CD14-positive monocyte (primary cell): ENCODE results near the gene XCR1. TPM values are rescaled to one million over a fixed set of nuclear protein-coding genes. Genes with fewer than 3 reads are reported as not detected.

Source experiments
- DNase-seq, 3 donors: peaks; one replicate each; pipeline ENCODE4 v3.0.0-alpha.2; 2011 to 2022
- H2AFZ ChIP-seq: 2 replicates; pipeline ENCODE4 v1.6.0; 2012; ENCODE audit warnings: mild to moderate bottlenecking, low read depth, low read length, inconsistent platforms; ENCODE audit not compliant: insufficient read depth, poor library complexity, severe bottlenecking
- H3K27ac ChIP-seq, 2 donors: 1 replicate in 1 of 2; 2 replicates in 1 of 2; pipeline ENCODE4 v1.5.1; 2012 to 2013; ENCODE audit warnings: low read length in 2 of 2, control low read depth in 1 of 2, inconsistent platforms in 1 of 2, low read depth in 1 of 2, mild to moderate bottlenecking in 1 of 2
- H3K27me3 ChIP-seq, 2 donors: one replicate each; pipeline versions ENCODE4 v1.6.0 to v1.6.1; 2011 to 2013; ENCODE audit warnings: low read length in 2 of 2; ENCODE audit not compliant: control insufficient read depth in 2 of 2, insufficient read depth in 2 of 2
- H3K36me3 ChIP-seq, 2 donors: replicated peaks in 1 of 2; 1 replicate in 1 of 2; 2 replicates in 1 of 2; pipeline versions ENCODE4 v1.5.1 to v1.6.1; 2012 to 2013; ENCODE audit warnings: low read length in 2 of 2, control low read depth in 1 of 2, inconsistent platforms in 1 of 2, mild to moderate bottlenecking in 1 of 2; ENCODE audit not compliant: insufficient read depth in 2 of 2, control insufficient read depth in 1 of 2
- H3K4me1 ChIP-seq, 2 donors: 1 replicate in 1 of 2; 2 replicates in 1 of 2; pipeline versions ENCODE4 v1.5.1 to v1.6.1; 2012 to 2013; ENCODE audit warnings: low read length in 2 of 2, control low read depth in 1 of 2, inconsistent platforms in 1 of 2, mild to moderate bottlenecking in 1 of 2, moderate library complexity in 1 of 2; ENCODE audit not compliant: insufficient read depth in 2 of 2, control insufficient read depth in 1 of 2
- H3K4me2 ChIP-seq: replicated peaks from 2 replicates; pipeline ENCODE3; 2012; ENCODE audit warnings: low read length, moderate library complexity, mild to moderate bottlenecking; ENCODE audit not compliant: poor library complexity, severe bottlenecking; ENCODE audit errors: extremely low read depth
- H3K4me3 ChIP-seq, 3 experiments: fragments of 200-600 bp in 1 of 3; sonication (generic) in 1 of 3; replicated peaks in 1 of 3; 1 replicate in 2 of 3; 2 replicates in 1 of 3; pipeline ENCODE4 v1.5.1; 2011 to 2013; ENCODE audit warnings: low read length in 3 of 3, mild to moderate bottlenecking in 3 of 3, control low read depth in 2 of 3, low read depth in 2 of 3, inconsistent platforms in 1 of 3, moderate library complexity in 1 of 3
- H3K79me2 ChIP-seq: 2 replicates; pipeline ENCODE4 v1.6.0; 2012; ENCODE audit warnings: mild to moderate bottlenecking, control low read depth, inconsistent platforms, low read length, moderate library complexity; ENCODE audit not compliant: insufficient read depth
- H3K9ac ChIP-seq: 2 replicates; pipeline ENCODE4 v1.6.0; 2017; ENCODE audit warnings: low read length, mild to moderate bottlenecking; ENCODE audit not compliant: insufficient read depth, poor library complexity, severe bottlenecking
- H3K9me3 ChIP-seq, 2 donors: replicated peaks in 1 of 2; 1 replicate in 1 of 2; 2 replicates in 1 of 2; pipeline versions ENCODE4 v1.5.1 to v1.6.1; 2012 to 2013; ENCODE audit warnings: low read length in 2 of 2, control low read depth in 1 of 2; ENCODE audit not compliant: control insufficient read depth in 1 of 2, insufficient read depth in 1 of 2
- H4K20me1 ChIP-seq: 2 replicates; pipeline ENCODE4 v1.6.0; 2012; ENCODE audit warnings: mild to moderate bottlenecking, low read length, control low read depth, moderate library complexity; ENCODE audit not compliant: insufficient read depth
- H3K27ac Mint-ChIP-seq, 7 donors: one replicate each; pipeline ENCODE4 v1.8.0; 2020; ENCODE audit warnings: mild to moderate bottlenecking in 7 of 7, mixed read lengths in 7 of 7, moderate library complexity in 6 of 7, inconsistent platforms in 2 of 7
- H3K27me3 Mint-ChIP-seq, 3 donors: one replicate each; pipeline ENCODE4 v1.8.0; 2021 to 2022; ENCODE audit warnings: low read depth in 3 of 3, mild to moderate bottlenecking in 3 of 3, mixed read lengths in 3 of 3, moderate library complexity in 3 of 3, inconsistent platforms in 1 of 3
- H3K36me3 Mint-ChIP-seq, 2 donors: one replicate each; pipeline ENCODE4 v1.8.0; 2020; ENCODE audit warnings: mixed read lengths in 2 of 2, inconsistent platforms in 1 of 2, mild to moderate bottlenecking in 1 of 2
- H3K4me1 Mint-ChIP-seq: one replicate; pipeline ENCODE4 v1.8.0; 2020; ENCODE audit warnings: mild to moderate bottlenecking, mixed read lengths
- H3K4me3 Mint-ChIP-seq, 2 donors: one replicate each; pipeline ENCODE4 v1.8.0; 2020; ENCODE audit warnings: mild to moderate bottlenecking in 2 of 2, mixed read lengths in 2 of 2, moderate library complexity in 1 of 2
- H3K9me3 Mint-ChIP-seq, 7 donors: one replicate each; pipeline ENCODE4 v1.8.0; 2020 to 2022; ENCODE audit warnings: mixed read lengths in 7 of 7, mild to moderate bottlenecking in 6 of 7, moderate library complexity in 6 of 7, inconsistent platforms in 2 of 7
- CTCF ChIP-seq: fragments of 200-600 bp; IDR thresholded peaks from one replicate; pipeline ENCODE4 v1.8.0; 2022; ENCODE audit warnings: antibody characterized with exemption, mild to moderate bottlenecking
- WGBS: methylation state at CpG from one replicate; pipeline ENCODE4 v1.1.5; 2013; ENCODE audit warnings: missing lambda C conversion rate; ENCODE audit not compliant: insufficient coverage; 5-methylcytosine and 5-hydroxymethylcytosine counted together
- intact Hi-C, 2 donors: fragments of 100-400 bp; cut with micrococcal nuclease; formaldehyde crosslinking; loops; one replicate each; pipeline versions ENCODE4 v1.15.0 to v1.15.1; 2023
- polyA plus RNA-seq, 3 donors: library from polyadenylated mRNA; depleted of rRNA in 1 of 3; unstranded in 2 of 3; stranded (reverse) in 1 of 3; fragments of 300-500 nt in 2 of 3; fragments of >200 nt in 1 of 3; fragmentation: Illumina TruSeq in 2 of 3; gene quantifications; 1 replicate in 2 of 3; 2 replicates in 1 of 3; pipeline ENCODE4 v1.2.3, GENCODE V29; 2012 to 2021

The XCR1 gene
- polyA plus RNA-seq, 3 donors: 0.03 to 0.05 TPM; not detected in 1

GRCh38 chr3:45969116-45969515 lies 58.2 kb downstream of the XCR1 start:
- no peak overlapping the region for H3K27ac ChIP-seq
- Mint-ChIP-seq H3K27me3 (peaks cover 0 to 3% (median 2%) of the 10 kb centered on the region in 3 donors), H3K36me3 (peaks cover 75 to 85% of the 10 kb centered on the region in 2 donors), H3K27ac (no peak overlapping the region), H3K4me1 (peaks cover 31% of the 10 kb centered on the region), H3K9me3 (peaks cover 0 to 1% (median 0%) of the 10 kb centered on the region in 7 donors), H3K4me3 (no peak overlapping the region)
- H3K79me2 ChIP-seq: no peaks in the 10 kb centered on the region
- no peaks in the 10 kb centered on the region for H3K27me3 ChIP-seq
- DNase-seq: no peak
- no peak overlapping the region for H3K4me2 ChIP-seq
- intact Hi-C loops: no loop called here
- H3K4me3 ChIP-seq: no peak overlapping the region
- no CpG with 5 or more reads among the region's 3 CpGs for WGBS
- peaks cover 60 to 67% of the 10 kb centered on the region in 2 donors for H3K36me3 ChIP-seq
- no peak overlapping the region for H3K9ac ChIP-seq
- peaks cover 27 to 31% of the 10 kb centered on the region in 2 donors for H3K4me1 ChIP-seq
- H2AFZ ChIP-seq: no peak overlapping the region
- no peak for TF ChIP-seq CTCF
- H3K9me3 ChIP-seq: no peaks in the 10 kb centered on the region
- H4K20me1 ChIP-seq: no peaks in the 10 kb centered on the region

- peaks cover 64 to 69% of the 10 kb centered on the region in 2 donors for H3K36me3 ChIP-seq
- H3K79me2 ChIP-seq: no peaks in the 10 kb centered on the region
- Mint-ChIP-seq H3K36me3 (peaks cover 79 to 87% of the 10 kb centered on the region in 2 donors), H3K4me3 (no peak overlapping the region), H3K4me1 (peaks cover 30% of the 10 kb centered on the region), H3K27me3 (peaks cover 0 to 3% (median 2%) of the 10 kb centered on the region in 3 donors), H3K27ac (peak overlapping the region in 1 of 7 donors; percentile 59), H3K9me3 (peaks cover 0 to 1% (median 0%) of the 10 kb centered on the region in 7 donors)
- no peak overlapping the region for H3K4me2 ChIP-seq
- intact Hi-C loops: no loop called here
- H3K27me3 ChIP-seq: no peaks in the 10 kb centered on the region
- no peaks in the 10 kb centered on the region for H4K20me1 ChIP-seq
- no peak overlapping the region for H3K27ac ChIP-seq
- no peak overlapping the region for H3K4me3 ChIP-seq
- WGBS: 100% methylated on average over 1 of the region's 2 CpGs
- peaks cover 23 to 29% of the 10 kb centered on the region in 2 donors for H3K4me1 ChIP-seq
- H3K9ac ChIP-seq: no peak overlapping the region
- no peak for TF ChIP-seq CTCF
- DNase-seq: no peak
- no peaks in the 10 kb centered on the region for H3K9me3 ChIP-seq
- no peak overlapping the region for H2AFZ ChIP-seq
These were observed 58.6 kb downstream of the XCR1 start for GRCh38 chr3:45968706-45969105.
